ENCODE data around the gene CCL28.
"Not testable (repeated sequence)": the region's sequence is repeated elsewhere in the genome, so short reads cannot be mapped to it uniquely, and the experiment has no call there.

The CCL28 gene

DNA sequence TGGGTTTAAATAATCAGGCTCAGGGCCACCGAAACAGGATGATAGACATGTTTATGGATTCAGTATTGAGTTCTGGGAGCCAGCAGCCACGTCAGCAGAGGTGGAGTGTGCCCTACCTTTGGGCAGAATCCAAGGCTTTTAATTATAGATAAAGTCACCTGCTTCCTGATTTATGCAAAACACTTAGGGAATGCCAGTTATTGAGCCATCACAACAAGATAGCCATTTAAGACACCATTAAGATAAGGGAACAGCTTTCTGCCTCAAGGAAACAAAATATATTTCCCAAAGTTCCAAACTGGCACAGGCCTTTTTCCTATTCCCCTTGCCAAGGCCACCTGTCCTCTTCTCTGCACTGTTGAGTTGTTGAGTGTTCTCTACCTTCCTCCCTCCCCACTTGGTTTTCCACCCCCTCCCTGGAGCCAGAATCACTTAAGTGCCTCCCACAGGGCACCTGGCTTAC is 2.4 kb downstream of the CCL28 start:
- no peak for DNase-seq

DNA sequence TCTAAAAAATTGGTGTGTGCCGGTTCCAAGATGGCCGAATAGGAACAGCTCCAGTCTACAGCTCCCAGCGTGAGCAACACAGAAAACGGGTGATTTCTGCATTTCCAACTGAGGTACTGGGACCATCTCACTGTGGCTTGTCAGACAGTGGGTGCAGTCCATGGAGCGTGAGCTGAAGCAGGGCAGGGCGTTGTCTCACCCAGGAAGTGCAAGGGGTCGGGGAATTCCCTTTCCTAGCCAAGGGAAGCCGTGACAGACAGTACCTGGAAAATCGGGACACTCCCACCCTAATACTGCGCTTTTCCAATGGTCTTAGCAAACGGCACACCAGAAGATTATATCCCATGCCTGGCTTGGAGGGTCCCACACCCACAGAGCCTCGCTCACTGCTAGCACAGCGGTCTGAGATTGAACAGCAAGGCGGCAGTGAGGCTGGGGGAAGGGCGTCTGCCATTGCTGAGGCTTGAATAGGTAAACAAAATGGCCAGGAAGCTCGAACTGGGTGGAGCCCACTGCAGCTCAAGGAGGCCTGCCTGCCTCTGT is 9.6 kb downstream of the CCL28 start:
- DNase-seq: not testable (repeated sequence)

GRCh38 chr5:43401827-43402226 is 10.4 kb downstream of the CCL28 start:
- no peak for DNase-seq

GRCh38 chr5:43400082-43400481 is 12.1 kb downstream of the CCL28 start:
- DNase-seq: no peak

DNA sequence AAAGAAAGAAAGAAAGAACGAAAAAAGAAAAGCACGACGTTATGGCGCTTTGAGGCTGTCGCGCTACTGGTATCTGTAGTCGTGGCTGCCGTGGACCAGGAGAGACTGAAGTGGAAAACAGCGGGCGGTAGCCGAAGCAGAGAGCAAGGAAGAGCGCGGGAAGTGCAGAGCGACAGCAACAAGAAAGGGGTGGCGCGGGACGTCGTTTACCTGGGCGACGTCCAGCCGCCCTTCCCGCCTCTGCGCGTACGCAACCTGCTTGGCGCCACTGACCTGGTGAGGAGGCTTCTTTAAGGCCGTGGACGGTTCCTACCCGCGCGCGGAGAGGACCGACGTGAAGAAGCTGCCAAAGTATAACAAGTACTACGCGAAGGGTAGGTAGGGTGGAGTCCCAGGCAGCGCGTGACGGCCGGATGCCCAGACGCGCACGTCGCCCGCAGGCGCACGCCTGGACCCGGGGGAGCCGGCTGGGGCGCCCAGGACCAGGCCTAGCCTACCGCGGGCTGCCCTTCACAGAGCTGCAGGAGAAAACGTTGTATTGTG is 15.4 kb downstream of the CCL28 start:
- DNase-seq: peak; percentile 22

- DNase-seq: no peak
Observed at GRCh38 chr5:43390471-43390870, 21.7 kb downstream of the CCL28 start.

- peak; percentile 81 for DNase-seq
Observed at GRCh38 chr5:43389679-43390329, 22.4 kb downstream of the CCL28 start.

DNA sequence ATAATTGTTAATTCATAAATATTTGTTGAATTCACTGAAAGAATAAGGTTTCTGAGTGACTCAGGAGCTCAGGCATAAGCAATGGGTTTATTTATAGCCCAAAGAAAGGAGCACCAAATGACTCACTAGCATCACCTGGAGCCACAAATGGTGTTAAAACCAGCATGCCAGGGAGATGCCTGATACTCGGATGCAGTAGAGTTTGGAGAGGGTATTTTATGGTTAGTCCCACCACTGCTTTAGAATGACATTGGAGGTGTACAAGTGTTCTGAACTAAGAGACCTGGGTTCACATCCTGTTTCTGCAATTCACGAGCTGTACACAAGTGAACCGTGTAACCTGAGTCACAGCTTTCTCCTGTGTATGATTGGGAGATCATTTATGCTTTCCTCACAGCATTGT is 25.2 kb downstream of the CCL28 start:
- no peak for DNase-seq

- no peak for DNase-seq
Observed at GRCh38 chr5:43376496-43377140, 35.6 kb downstream of the CCL28 start.

DNA sequence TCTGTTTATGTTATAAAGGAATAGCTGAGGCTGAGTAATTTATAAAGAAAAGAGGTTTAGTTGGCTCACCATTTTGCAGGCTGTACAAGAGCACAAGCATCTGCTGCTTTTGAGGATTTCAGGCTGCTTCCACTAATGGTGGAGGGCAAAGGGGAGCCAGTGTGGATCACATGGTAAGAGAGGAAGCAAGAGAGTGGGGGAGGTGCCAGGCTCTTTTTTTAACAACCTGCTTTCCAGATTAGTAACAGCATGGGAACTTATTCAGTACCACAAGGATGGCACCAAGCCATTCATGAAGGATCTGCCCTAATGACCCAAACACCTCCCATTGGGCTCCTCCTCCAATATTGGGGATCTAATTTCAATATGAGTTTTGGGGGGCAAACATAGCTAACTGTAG is 40.4 kb downstream of the CCL28 start:
- no peak for DNase-seq

DNA sequence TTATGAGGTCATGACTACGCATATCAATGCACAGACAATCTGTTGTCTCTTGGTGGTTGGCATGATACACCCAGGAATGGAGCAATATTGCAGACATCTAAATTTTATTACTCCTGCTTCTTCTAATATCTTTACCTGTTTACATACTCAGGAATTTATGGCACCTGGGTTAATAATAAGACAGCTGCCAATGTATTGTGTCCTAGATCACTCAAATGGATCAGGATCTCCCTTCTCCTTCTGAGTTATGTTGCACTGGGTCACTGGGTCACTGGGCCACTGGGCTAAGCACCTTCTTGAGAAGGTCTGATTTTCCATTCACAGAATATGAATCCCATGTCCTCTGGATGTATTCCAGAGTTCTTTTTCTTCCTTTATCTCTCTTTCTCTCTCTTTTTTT is 41.8 kb downstream of the CCL28 start:
- DNase-seq: no peak

- DNase-seq: no peak
Observed at GRCh38 chr5:43369651-43370050, 42.5 kb downstream of the CCL28 start.

- peak; percentile 4 for DNase-seq
Observed at GRCh38 chr5:43367909-43368669, 44.1 kb downstream of the CCL28 start.

DNA sequence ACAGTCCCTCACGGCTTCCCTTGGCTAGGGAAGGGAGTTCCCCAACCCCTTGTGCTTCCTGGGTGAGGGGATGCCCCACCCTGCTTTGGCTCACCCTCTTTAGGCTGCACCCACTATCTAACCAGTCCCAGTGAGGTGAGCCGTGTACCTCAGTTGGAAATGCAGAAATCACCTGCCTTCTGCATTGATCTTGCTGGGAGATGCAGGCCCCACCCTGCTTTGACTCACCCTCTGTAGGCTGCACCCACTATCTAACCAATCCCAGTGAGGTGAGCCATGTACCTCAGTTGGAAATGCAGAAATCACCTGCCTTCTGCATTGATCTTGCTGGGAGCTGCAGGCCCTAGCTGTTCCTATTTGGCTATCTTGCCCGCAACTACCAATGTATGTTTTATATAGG is 44.7 kb downstream of the CCL28 start:
- DNase-seq: no peak

- not testable (repeated sequence) for DNase-seq
Observed at GRCh38 chr5:43366680-43367246, 45.4 kb downstream of the CCL28 start.

- not testable (repeated sequence) for DNase-seq
Observed at GRCh38 chr5:43365155-43365554, 47.0 kb downstream of the CCL28 start.

DNA sequence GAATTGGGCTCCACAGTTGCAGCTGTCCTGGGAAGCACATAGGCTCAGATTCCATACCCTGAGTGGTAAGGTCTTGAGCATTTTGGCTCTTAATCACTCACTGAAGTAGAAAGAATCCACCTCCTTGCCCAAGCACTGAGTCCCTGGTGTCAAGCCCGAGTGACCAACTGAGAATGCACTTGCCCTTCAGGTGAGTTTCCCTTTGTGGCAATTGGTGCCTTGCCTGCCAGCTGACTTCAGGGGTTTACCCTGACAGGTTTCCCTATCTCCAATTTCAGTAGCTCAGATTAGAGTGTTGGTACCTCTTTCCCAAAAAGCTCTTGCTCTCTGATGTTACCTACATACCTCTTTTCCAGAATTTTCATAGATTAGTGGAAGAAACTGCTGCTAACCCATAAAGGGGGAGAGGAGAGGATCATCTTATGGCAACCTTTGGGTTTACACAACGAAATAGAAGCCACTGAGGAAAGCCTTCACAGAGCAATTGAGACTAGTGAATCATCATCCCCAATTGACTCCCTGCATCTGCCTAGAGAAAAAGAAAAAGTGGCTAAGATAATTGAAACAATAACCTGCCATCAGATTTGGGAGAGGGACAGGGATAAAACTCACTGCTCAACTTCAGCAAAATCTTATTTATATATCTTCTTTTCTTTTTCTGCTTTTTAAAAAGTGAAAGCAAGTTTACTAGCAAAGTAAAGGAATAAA is 48.6 kb downstream of the CCL28 start:
- DNase-seq: no peak

DNA sequence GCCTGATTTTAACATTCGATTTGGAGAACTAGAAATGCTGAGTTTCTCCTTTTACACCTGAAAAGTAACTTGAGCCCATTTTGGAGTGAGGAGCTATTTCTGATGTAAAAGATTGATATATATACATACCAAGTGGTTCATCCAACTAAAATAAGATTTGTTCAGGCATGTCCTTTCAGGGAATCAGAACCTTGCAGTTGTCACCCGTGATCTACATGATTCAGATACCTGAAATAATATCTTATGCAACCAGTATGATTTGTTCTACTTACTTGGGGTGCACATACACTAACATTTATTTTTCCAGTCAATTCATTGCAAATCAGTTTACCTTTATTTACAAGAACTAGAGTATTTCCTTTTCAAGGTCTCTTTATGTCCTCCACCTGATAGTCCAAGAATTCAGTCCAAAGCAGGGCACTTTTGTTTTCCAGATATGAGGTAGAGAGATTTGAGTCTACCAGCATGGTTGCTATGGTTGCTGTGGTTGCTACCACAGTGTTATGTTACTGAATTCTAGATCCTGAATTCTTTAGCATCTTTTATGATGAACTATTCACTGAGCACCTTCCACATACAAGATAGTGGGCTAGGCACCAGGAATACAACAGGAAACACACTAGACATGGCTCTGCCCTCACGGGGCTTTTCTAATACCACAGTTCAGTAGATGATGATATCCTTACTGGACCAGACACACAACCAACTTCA is 49.3 kb downstream of the CCL28 start:
- no peak for DNase-seq

GRCh38 chr5:43358726-43359125 is 53.5 kb downstream of the CCL28 start:
- no peak for DNase-seq

DNA sequence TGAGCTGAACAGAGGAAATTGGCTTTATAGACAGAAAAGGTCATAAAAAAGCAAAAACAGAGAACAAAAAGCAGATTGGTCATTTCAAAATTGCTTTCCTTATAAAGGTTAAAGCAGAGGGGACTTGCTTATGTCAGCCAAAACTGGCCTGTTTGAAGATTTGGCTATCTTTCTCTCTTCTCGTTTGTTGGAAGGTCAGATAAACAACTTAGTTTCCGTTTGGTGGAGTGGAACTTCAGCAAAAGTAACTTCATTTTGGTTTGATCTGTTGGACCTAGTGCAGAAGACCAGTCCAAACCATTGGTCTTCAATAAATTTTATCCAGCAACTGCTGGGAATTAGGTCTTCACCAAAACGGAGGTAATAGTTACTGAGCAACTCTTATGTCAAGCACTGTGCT is 53.9 kb downstream of the CCL28 start:
- DNase-seq: no peak

DNA sequence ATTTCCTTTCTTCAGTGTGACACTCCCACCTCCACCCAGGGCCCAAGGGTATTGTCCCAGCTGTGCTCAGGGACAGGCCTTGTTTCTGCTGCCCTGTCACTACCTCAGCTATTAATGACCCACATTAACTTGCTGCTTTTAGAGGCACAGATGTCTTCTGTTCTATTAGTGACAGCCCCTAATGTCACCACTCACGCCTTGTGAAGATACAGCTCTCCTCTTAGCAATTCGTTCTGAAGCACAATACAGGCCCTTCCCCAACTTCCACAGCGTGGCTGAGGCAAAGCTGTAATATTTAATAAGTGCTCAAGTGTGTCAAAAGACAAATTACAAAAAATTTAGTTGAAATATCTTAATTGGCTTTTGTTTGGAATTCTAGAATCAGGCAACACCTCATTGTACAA is 54.3 kb downstream of the CCL28 start:
- no peak for DNase-seq

Data from fibroblast of skin of back (primary cell).